Measurements from ENCODE around the gene TMEM258. TPM values are rescaled to one million over a fixed set of nuclear protein-coding genes. Genes with fewer than 3 reads are reported as not detected.

Gene TMEM258
- total and polyA plus RNA-seq, 2 experiments from 2014 or later: 71.3 to 519 TPM

DNA sequence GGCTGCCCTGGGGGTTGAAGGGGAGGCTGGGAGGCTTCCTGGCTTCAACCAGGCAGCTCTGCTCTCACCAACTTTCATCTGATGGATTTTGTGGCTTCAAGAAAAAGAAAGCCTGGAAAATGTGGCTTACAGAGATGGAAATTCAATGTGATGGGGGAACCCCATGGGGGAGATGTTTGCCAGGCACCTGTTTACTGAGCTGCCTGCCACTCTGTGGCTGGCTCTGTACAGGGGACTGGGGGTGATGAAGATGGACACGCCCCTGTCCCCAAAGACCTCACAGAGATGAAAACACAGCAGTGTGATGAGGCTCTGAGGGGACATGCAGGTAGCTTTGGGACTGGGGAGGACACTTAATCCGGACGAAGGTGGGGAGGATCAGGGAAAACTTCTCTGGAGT lies 10.1 kb downstream of the TMEM258 start (continued):
- TF ChIP-seq, protein P1, sequence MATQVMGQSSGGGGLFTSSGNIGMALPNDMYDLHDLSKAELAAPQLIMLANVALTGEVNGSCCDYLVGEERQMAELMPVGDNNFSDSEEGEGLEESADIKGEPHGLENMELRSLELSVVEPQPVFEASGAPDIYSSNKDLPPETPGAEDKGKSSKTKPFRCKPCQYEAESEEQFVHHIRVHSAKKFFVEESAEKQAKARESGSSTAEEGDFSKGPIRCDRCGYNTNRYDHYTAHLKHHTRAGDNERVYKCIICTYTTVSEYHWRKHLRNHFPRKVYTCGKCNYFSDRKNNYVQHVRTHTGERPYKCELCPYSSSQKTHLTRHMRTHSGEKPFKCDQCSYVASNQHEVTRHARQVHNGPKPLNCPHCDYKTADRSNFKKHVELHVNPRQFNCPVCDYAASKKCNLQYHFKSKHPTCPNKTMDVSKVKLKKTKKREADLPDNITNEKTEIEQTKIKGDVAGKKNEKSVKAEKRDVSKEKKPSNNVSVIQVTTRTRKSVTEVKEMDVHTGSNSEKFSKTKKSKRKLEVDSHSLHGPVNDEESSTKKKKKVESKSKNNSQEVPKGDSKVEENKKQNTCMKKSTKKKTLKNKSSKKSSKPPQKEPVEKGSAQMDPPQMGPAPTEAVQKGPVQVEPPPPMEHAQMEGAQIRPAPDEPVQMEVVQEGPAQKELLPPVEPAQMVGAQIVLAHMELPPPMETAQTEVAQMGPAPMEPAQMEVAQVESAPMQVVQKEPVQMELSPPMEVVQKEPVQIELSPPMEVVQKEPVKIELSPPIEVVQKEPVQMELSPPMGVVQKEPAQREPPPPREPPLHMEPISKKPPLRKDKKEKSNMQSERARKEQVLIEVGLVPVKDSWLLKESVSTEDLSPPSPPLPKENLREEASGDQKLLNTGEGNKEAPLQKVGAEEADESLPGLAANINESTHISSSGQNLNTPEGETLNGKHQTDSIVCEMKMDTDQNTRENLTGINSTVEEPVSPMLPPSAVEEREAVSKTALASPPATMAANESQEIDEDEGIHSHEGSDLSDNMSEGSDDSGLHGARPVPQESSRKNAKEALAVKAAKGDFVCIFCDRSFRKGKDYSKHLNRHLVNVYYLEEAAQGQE (IDR thresholded peaks at IDR 0.05; ENCODE audit: unreplicated experiment): no peak
- no peak for TF ChIP-seq NANOG (IDR thresholded peaks at IDR 0.05; ENCODE audit: borderline replicate concordance)
- TF ChIP-seq ZNF331 (CRISPR knock-in tag; IDR thresholded peaks at IDR 0.05; ENCODE audit: low read depth): no peak

- H3K27me3 Mint-ChIP-seq (ENCODE audit: insufficient read depth, low read depth, poor library complexity): peaks cover 20% of the 10 kb centered on the region
- H3K4me1 Mint-ChIP-seq: peaks cover 14% of the 10 kb centered on the region
- Histone ChIP-seq H3K79me2 (replicated peaks; ENCODE audit: insufficient read depth) (no peaks in the 10 kb centered on the region), H3K4me3 (no peak overlapping the region), H3K27ac (ENCODE audit: low read depth) (no peak overlapping the region), H3K4me1 (ENCODE audit: insufficient read depth) (no peaks in the 10 kb centered on the region; the same call in 1 of the 2 replicates), H4K20me1 (replicated peaks; ENCODE audit: insufficient read depth) (no peaks in the 10 kb centered on the region; the same call in 1 of the 2 replicates), H3F3A (replicated peaks; ENCODE audit: low read depth) (0 out of 2 replicates have a peak, but pooled peaks cover 2% of the 10 kb centered on the region), H3K36me3 (ENCODE audit: insufficient read depth) (no peaks in the 10 kb centered on the region), H2AFZ (no peak overlapping the region), H3K27me3 (ENCODE audit: insufficient read depth) (no peaks in the 10 kb centered on the region), H3K9me2 (ENCODE audit: insufficient read depth) (no peaks in the 10 kb centered on the region), H3K4me2 (no peak overlapping the region)
- no peak overlapping the region for H3K4me3 Mint-ChIP-seq
- 0 out of 3 replicates have a peak, but pooled peaks cover 3% of the 10 kb centered on the region for H3K9me3 Mint-ChIP-seq
- ATAC-seq (no peak), DNase-seq (ENCODE audit: low spot score) (no peak)
- no peak overlapping the region for H3K27ac Mint-ChIP-seq
- TF ChIP-seq JUNB (IDR thresholded peaks at IDR 0.05; ENCODE audit: unreplicated experiment): no peak
- TF ChIP-seq, protein P2, sequence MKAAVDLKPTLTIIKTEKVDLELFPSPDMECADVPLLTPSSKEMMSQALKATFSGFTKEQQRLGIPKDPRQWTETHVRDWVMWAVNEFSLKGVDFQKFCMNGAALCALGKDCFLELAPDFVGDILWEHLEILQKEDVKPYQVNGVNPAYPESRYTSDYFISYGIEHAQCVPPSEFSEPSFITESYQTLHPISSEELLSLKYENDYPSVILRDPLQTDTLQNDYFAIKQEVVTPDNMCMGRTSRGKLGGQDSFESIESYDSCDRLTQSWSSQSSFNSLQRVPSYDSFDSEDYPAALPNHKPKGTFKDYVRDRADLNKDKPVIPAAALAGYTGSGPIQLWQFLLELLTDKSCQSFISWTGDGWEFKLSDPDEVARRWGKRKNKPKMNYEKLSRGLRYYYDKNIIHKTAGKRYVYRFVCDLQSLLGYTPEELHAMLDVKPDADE (IDR thresholded peaks at IDR 0.05): no peak
- TF ChIP-seq, protein P3, sequence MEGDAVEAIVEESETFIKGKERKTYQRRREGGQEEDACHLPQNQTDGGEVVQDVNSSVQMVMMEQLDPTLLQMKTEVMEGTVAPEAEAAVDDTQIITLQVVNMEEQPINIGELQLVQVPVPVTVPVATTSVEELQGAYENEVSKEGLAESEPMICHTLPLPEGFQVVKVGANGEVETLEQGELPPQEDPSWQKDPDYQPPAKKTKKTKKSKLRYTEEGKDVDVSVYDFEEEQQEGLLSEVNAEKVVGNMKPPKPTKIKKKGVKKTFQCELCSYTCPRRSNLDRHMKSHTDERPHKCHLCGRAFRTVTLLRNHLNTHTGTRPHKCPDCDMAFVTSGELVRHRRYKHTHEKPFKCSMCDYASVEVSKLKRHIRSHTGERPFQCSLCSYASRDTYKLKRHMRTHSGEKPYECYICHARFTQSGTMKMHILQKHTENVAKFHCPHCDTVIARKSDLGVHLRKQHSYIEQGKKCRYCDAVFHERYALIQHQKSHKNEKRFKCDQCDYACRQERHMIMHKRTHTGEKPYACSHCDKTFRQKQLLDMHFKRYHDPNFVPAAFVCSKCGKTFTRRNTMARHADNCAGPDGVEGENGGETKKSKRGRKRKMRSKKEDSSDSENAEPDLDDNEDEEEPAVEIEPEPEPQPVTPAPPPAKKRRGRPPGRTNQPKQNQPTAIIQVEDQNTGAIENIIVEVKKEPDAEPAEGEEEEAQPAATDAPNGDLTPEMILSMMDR (conservative IDR thresholded peaks at IDR 0.05; ENCODE audit: low read depth in 2 of 2): no peak
- TF ChIP-seq EZH2phosphoT487 (IDR thresholded peaks at IDR 0.05; ENCODE audit: unreplicated experiment): no peak
- TF ChIP-seq, protein P1 (IDR thresholded peaks at IDR 0.05; ENCODE audit: unreplicated experiment): no peak
- TF ChIP-seq CREB1 (CRISPR knock-in tag; IDR thresholded peaks at IDR 0.05; ENCODE audit: low read depth): no peak
- TF ChIP-seq EZH2 (IDR thresholded peaks at IDR 0.05; ENCODE audit: low read depth, unreplicated experiment): no peak
- TF ChIP-seq ZNF114 (CRISPR knock-in tag; IDR thresholded peaks at IDR 0.05): no peak
- H3K36me3 Mint-ChIP-seq (ENCODE audit: low read depth): peaks cover 18% of the 10 kb centered on the region
Observed at GRCh38 chr11:61781585-61781984, 10.8 kb downstream of the TMEM258 start.

Data from GM23338 (cell line).